Skeletal muscle tissue (tissue), 4 donors: ENCODE data around the gene FOXP1. TPM values are rescaled to one million over a fixed set of nuclear protein-coding genes. Genes with fewer than 3 reads are reported as not detected.

ENCODE experiments used
- H3K27ac ChIP-seq: one replicate; pipeline ENCODE4 v1.7.0; 2013; ENCODE audit warnings: mild to moderate bottlenecking, low read depth, low read length, inconsistent platforms
- H3K27me3 ChIP-seq, 3 donors: one replicate each; pipeline ENCODE4 v1.7.0; 2013; ENCODE audit warnings: low read length in 3 of 3; ENCODE audit not compliant: control insufficient read depth in 3 of 3, insufficient read depth in 3 of 3
- H3K36me3 ChIP-seq, 3 donors: one replicate each; pipeline ENCODE4 v1.7.0; 2013; ENCODE audit warnings: low read length in 3 of 3; ENCODE audit not compliant: control insufficient read depth in 3 of 3, insufficient read depth in 3 of 3
- H3K4me1 ChIP-seq, 3 donors: one replicate each; pipeline ENCODE4 v1.7.0; 2013; ENCODE audit warnings: low read length in 3 of 3, mild to moderate bottlenecking in 3 of 3; ENCODE audit not compliant: control insufficient read depth in 3 of 3, insufficient read depth in 3 of 3
- H3K4me3 ChIP-seq, 3 donors: one replicate each; pipeline ENCODE4 v1.7.0; 2013; ENCODE audit warnings: low read length in 3 of 3
- H3K9ac ChIP-seq, 3 donors: one replicate each; pipeline ENCODE4 v1.7.0; 2013; ENCODE audit warnings: low read length in 3 of 3, mild to moderate bottlenecking in 3 of 3, moderate library complexity in 2 of 3, low read depth in 1 of 3
- H3K9me3 ChIP-seq, 3 donors: one replicate each; pipeline ENCODE4 v1.7.0; 2013; ENCODE audit warnings: low read length in 3 of 3; ENCODE audit not compliant: control insufficient read depth in 3 of 3
- total RNA-seq: library from RNA; depleted of rRNA; stranded (reverse); fragments of >200 nt; gene quantifications from one replicate; pipeline ENCODE4 v1.2.3, GENCODE V29; 2014
- donor health status: Osteomylitis.

FOXP1 gene
- total RNA-seq, 1 donor from 2014 or later = 36.0 TPM

- Histone ChIP-seq H3K4me1 (peaks cover 0 to 2% (median 0%) of the 10 kb centered on the region in 3 donors), H3K27me3 (no peaks in the 10 kb centered on the region), H3K9ac (no peak overlapping the region), H3K9me3 (no peaks in the 10 kb centered on the region), H3K36me3 (no peaks in the 10 kb centered on the region), H3K4me3 (no peak overlapping the region), H3K27ac (no peak overlapping the region)
Observed at GRCh38 chr3:71086777-71087142, 496.8 kb downstream of the FOXP1 start.

- Histone ChIP-seq H3K9ac (no peak overlapping the region), H3K4me1 (no peaks in the 10 kb centered on the region), H3K36me3 (no peaks in the 10 kb centered on the region), H3K27me3 (no peaks in the 10 kb centered on the region), H3K9me3 (no peaks in the 10 kb centered on the region), H3K4me3 (no peak overlapping the region), H3K27ac (no peak overlapping the region)
Observed at GRCh38 chr3:71083726-71084131, 499.8 kb downstream of the FOXP1 start.

- H3K9me3 ChIP-seq = no peaks in the 10 kb centered on the region
- no peak overlapping the region for H3K4me3 ChIP-seq
- H3K27ac ChIP-seq = no peak overlapping the region
- no peak overlapping the region for H3K9ac ChIP-seq
- no peaks in the 10 kb centered on the region for H3K27me3 ChIP-seq
- no peaks in the 10 kb centered on the region for H3K36me3 ChIP-seq
- H3K4me1 ChIP-seq = no peaks in the 10 kb centered on the region
Observed at GRCh38 chr3:71082833-71083232, 500.7 kb downstream of the FOXP1 start.

GRCh38 chr3:71080517-71081083, 502.9 kb downstream of the FOXP1 start:
- no peaks in the 10 kb centered on the region for H3K27me3 ChIP-seq
- H3K27ac ChIP-seq = no peak overlapping the region
- H3K9ac ChIP-seq = no peak overlapping the region
- H3K9me3 ChIP-seq = no peaks in the 10 kb centered on the region
- H3K36me3 ChIP-seq = no peaks in the 10 kb centered on the region
- peaks cover 0 to 5% (median 0%) of the 10 kb centered on the region in 3 donors for H3K4me1 ChIP-seq
- no peak overlapping the region for H3K4me3 ChIP-seq

- H3K27me3 ChIP-seq = no peaks in the 10 kb centered on the region
- peaks cover 0 to 5% (median 0%) of the 10 kb centered on the region in 3 donors for H3K4me1 ChIP-seq
- no peak overlapping the region for H3K4me3 ChIP-seq
- H3K27ac ChIP-seq = no peak overlapping the region
- no peaks in the 10 kb centered on the region for H3K36me3 ChIP-seq
- no peak overlapping the region for H3K9ac ChIP-seq
- H3K9me3 ChIP-seq = no peaks in the 10 kb centered on the region
Observed at GRCh38 chr3:71078723-71079525, 504.6 kb downstream of the FOXP1 start.

GRCh38 chr3:71078199-71078598, 505.3 kb downstream of the FOXP1 start:
- H3K36me3 ChIP-seq = no peaks in the 10 kb centered on the region
- no peak overlapping the region for H3K4me3 ChIP-seq
- H3K27ac ChIP-seq = no peak overlapping the region

GRCh38 chr3:71077070-71077469, 506.5 kb downstream of the FOXP1 start:
- Histone ChIP-seq H3K4me1 (peaks cover 0 to 5% (median 0%) of the 10 kb centered on the region in 3 donors), H3K9ac (no peak overlapping the region)

More at GRCh38 chr3:71078199-71078598, 505.3 kb downstream of the FOXP1 start:
- Histone ChIP-seq H3K27me3 (no peaks in the 10 kb centered on the region), H3K9ac (no peak overlapping the region), H3K4me1 (peaks cover 0 to 5% (median 0%) of the 10 kb centered on the region in 3 donors), H3K9me3 (no peaks in the 10 kb centered on the region)

GRCh38 chr3:71076361-71077002, 507.0 kb downstream of the FOXP1 start:
- Histone ChIP-seq H3K9me3 (no peaks in the 10 kb centered on the region), H3K9ac (no peak overlapping the region), H3K27me3 (no peaks in the 10 kb centered on the region), H3K4me1 (peaks cover 0 to 5% (median 0%) of the 10 kb centered on the region in 3 donors), H3K27ac (no peak overlapping the region), H3K36me3 (no peaks in the 10 kb centered on the region), H3K4me3 (no peak overlapping the region)

More at GRCh38 chr3:71077070-71077469, 506.5 kb downstream of the FOXP1 start:
- Histone ChIP-seq H3K4me3 (no peak overlapping the region), H3K36me3 (no peaks in the 10 kb centered on the region), H3K27ac (no peak overlapping the region), H3K27me3 (no peaks in the 10 kb centered on the region), H3K9me3 (no peaks in the 10 kb centered on the region)

GRCh38 chr3:71075494-71075893, 508.0 kb downstream of the FOXP1 start:
- no peaks in the 10 kb centered on the region for H3K27me3 ChIP-seq
- H3K9me3 ChIP-seq = no peaks in the 10 kb centered on the region
- no peak overlapping the region for H3K27ac ChIP-seq
- no peak overlapping the region for H3K9ac ChIP-seq
- H3K4me3 ChIP-seq = no peak overlapping the region
- H3K36me3 ChIP-seq = no peaks in the 10 kb centered on the region
- H3K4me1 ChIP-seq = peaks cover 0 to 5% (median 0%) of the 10 kb centered on the region in 3 donors

GRCh38 chr3:71074423-71074822, 509.1 kb downstream of the FOXP1 start:
- no peaks in the 10 kb centered on the region for H3K27me3 ChIP-seq
- H3K9me3 ChIP-seq = no peaks in the 10 kb centered on the region
- H3K36me3 ChIP-seq = no peaks in the 10 kb centered on the region
- H3K9ac ChIP-seq = no peak overlapping the region
- H3K4me3 ChIP-seq = no peak overlapping the region
- H3K27ac ChIP-seq = no peak overlapping the region
- peaks cover 0 to 8% (median 5%) of the 10 kb centered on the region in 3 donors for H3K4me1 ChIP-seq
